Stimulated activated CD8-positive, alpha-beta memory T cell treated with anti-CD3 and anti-CD28 coated beads, Interleukin-4, amount 100 ng/mL, for 4 hours (primary cell): ENCODE data around the gene ADGRG6.
"Not testable (repeated sequence)": the region's sequence is repeated elsewhere in the genome, so short reads cannot be mapped to it uniquely, and the experiment has no call there.

Source experiments
- DNase-seq, 2 donors: peaks; one replicate each; pipeline ENCODE4 v3.0.0-alpha.2; 2020; ENCODE audit warnings: low read depth in 2 of 2, low spot score in 1 of 2

ADGRG6 gene

GRCh38 chr6:142406131-142406530, 104.3 kb downstream of the ADGRG6 start:
- no peak for DNase-seq

- no peak for DNase-seq
Measured at GRCh38 chr6:142407685-142408273, 106.0 kb downstream of the ADGRG6 start.

- DNase-seq = no peak
Measured at GRCh38 chr6:142408409-142408808, 106.6 kb downstream of the ADGRG6 start.

GRCh38 chr6:142409794-142410193, 108.0 kb downstream of the ADGRG6 start:
- no peak for DNase-seq

- no peak for DNase-seq
Measured at GRCh38 chr6:142411145-142411544, 109.3 kb downstream of the ADGRG6 start.

- DNase-seq = no peak
Measured at GRCh38 chr6:142412241-142412640, 110.4 kb downstream of the ADGRG6 start.

GRCh38 chr6:142412658-142413057, 110.9 kb downstream of the ADGRG6 start:
- DNase-seq = no peak

- no peak for DNase-seq
Measured at GRCh38 chr6:142413111-142413510, 111.3 kb downstream of the ADGRG6 start.

- no peak for DNase-seq
Measured at GRCh38 chr6:142414462-142415250, 112.8 kb downstream of the ADGRG6 start.

GRCh38 chr6:142416179-142416578, 114.4 kb downstream of the ADGRG6 start:
- DNase-seq = no peak

GRCh38 chr6:142416686-142417085, 114.9 kb downstream of the ADGRG6 start:
- no peak for DNase-seq

GRCh38 chr6:142417331-142417750, 115.5 kb downstream of the ADGRG6 start:
- DNase-seq = no peak

GRCh38 chr6:142419071-142419470, 117.3 kb downstream of the ADGRG6 start:
- DNase-seq = no peak

GRCh38 chr6:142420802-142421201, 119.0 kb downstream of the ADGRG6 start:
- DNase-seq = no peak

- DNase-seq = no peak
Measured at GRCh38 chr6:142421285-142422117, 119.7 kb downstream of the ADGRG6 start.

- DNase-seq = not testable (repeated sequence)
Measured at GRCh38 chr6:142426444-142427132, 124.8 kb downstream of the ADGRG6 start.

- not testable (repeated sequence) for DNase-seq
Measured at GRCh38 chr6:142428468-142428867, 126.7 kb downstream of the ADGRG6 start.

- DNase-seq = no peak
Measured at GRCh38 chr6:142429195-142429594, 127.4 kb downstream of the ADGRG6 start.

GRCh38 chr6:142433419-142433818, 131.6 kb downstream of the ADGRG6 start:
- no peak for DNase-seq

- DNase-seq = no peak
Measured at GRCh38 chr6:142438898-142439297, 137.1 kb downstream of the ADGRG6 start.

GRCh38 chr6:142440600-142441293, 138.9 kb downstream of the ADGRG6 start:
- DNase-seq = no peak
